NB4 (cell line): ENCODE results near the gene ASB10.

Experiments used
- CTCF ChIP-seq: IDR thresholded peaks from one replicate; pipeline ENCODE4 v1.5.1; 2012; ENCODE audit warnings: low read depth, low read length
- POLR2A ChIP-seq: IDR thresholded peaks from 2 replicates; pipeline ENCODE4 v1.6.1; 2011; ENCODE audit warnings: mild to moderate bottlenecking; ENCODE audit not compliant: insufficient read length; ENCODE audit errors: extremely low read depth

- TF ChIP-seq CTCF (no peak), POLR2A (no peak)
Measured at GRCh38 chr7:151175793-151176311, 11.2 kb downstream of the ASB10 start.
